NCI-H187 treated with DMSO at 0.1 percent for 48 hours (cell line): ENCODE measurements around the gene GSC2.
"Not testable (repeated sequence)": the region's sequence is repeated elsewhere in the genome, so short reads cannot be mapped to it uniquely, and the experiment has no call there.

Experiments used
- DNase-seq: peaks from one replicate; lab custom pipeline; 2025; lab: John Stamatoyannopoulos, UW

GSC2 gene

DNA sequence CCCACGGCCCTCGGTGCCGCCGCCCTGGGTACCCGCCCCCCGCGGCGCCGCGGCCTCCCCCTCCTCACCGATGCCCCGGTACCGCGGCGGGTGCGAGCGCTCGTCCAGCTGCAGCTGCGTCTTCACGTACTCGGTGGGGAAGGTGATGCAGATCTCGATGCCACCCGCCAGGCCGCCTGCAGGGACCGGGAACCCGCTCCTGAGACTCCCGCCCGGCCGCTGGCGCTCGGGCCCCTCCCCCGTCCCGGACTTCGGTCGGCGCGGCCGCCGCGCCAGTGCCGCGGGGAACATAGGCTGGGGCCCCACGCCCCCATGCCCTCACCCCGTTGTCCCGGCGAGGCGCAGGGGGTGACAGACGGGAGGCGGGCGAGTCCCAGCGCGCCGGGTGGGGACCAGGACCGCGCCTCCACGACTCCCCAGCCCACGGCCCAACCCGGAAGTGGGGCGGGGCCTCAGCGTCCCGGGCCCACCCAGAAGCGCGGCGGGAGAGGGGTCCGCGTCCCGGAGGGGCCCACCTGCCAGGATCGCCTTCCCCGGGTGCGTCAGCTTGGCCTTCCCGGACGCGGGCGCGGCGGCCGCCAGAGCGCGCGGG, 28.1 kb upstream of the GSC2 start:
- DNase-seq: no peak

DNA sequence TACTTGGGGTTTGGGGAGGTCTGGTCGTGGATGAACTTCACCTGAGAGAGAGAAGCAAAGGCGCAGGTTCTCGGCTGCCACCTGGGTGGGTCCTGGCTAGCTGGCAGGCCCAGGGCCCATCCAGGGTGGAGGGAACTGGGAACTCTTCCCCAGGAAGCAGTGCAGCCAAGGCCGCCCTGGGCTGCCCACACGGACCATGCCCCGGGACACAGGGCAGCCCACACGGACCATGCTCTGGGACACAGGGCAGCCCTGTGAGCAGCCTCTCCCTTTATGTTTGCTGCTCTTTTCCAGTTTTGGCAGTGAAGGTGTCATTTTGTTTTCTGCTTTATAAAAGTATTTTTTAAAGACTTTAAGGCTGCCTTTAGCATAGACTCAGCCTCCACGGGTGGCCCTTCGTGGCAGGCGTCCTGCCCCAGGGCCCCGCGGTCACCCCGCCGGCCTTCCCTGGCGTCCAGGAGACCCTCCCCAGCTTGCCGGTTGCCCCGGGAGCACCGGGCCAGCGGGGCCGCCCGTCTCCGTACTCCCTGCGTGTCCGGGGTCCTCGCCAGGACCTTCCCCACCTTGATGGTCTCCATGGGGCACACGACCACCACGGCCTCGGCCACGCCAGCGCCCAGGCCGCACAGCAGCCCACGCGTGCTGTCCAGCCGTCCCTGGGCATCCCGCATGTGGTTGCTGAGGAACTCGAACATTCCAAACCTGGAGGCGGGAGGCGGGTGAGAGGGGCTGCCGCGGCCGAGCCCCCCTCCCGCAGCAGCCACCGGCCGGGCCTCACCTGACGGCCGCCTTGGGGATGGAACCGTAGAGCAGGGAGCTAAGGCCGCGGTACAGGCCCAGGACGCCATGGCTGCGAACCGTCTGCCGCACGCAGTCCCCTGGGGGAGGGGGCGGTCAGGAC, 27.3 kb upstream of the GSC2 start:
- no peak for DNase-seq

DNA sequence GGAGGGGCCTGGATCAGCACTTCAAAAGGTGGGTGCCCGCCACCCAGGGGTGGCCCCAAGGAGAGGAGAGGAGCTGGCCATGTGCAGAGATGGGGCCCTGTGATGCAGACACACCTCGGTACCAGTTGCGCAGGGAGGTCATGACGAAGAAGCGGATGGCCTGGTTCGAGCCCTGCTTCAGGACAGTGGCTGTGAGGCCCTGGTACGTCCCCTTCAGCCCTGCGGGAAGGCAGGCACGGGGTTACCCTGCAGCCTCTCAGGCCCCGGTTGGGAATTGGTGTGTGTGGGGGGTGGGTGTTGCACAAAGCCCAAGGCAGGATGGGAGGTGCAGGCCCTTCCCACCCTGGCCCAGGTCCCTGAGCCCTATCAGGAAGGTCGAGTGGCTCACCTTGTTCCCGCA, 26.6 kb upstream of the GSC2 start:
- no peak for DNase-seq

DNA sequence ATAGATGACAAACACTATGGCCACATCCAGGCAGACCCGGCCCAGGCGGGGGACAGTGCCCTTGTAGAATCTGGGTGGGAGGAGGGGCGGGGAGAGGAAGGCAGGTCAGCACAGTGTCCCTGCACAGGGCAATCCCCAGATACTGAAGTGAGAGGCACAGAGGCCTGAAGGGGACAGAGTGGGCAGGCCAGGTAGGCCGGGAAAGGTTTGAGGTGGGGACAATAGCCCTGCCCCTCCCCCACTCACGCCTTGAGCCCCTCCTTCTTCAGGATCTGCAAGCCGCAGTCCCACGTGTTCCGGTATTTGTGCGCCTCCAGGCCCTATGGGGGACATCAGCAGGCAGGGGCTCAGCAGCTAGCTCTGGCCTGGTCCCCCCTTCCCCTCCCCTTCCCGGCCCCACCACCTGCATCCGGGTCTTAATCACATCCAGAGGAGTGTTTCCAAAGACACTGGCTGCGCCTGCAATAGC, 26.1 kb upstream of the GSC2 start:
- no peak for DNase-seq

DNA sequence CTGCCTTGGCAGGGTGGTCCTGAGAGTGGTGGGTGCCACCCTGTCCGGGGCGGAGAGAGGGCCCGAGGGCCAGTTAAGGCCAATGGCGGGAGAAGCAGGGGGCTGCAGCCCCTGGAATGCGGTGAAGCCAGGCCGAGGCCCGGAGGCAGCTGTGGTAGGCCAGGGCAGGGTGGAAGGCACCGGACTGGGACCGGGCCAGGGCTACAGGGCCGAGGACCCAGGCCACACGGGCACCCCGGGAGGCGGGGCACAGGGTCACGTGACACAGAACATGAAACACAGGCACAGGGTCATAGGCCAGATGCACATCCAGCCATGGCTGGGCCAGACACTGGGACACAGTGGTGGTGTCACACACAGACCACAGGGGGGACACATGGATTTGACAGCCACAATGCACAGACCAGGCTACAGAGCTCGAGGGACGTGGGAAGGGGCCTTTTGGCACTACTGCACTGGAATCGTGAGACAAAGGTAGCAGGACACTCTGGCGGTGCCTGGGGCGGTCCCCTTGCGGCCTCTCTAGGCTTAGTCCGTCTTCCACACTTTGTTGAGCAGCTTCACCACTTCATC, 25.6 kb upstream of the GSC2 start:
- DNase-seq: no peak

DNA sequence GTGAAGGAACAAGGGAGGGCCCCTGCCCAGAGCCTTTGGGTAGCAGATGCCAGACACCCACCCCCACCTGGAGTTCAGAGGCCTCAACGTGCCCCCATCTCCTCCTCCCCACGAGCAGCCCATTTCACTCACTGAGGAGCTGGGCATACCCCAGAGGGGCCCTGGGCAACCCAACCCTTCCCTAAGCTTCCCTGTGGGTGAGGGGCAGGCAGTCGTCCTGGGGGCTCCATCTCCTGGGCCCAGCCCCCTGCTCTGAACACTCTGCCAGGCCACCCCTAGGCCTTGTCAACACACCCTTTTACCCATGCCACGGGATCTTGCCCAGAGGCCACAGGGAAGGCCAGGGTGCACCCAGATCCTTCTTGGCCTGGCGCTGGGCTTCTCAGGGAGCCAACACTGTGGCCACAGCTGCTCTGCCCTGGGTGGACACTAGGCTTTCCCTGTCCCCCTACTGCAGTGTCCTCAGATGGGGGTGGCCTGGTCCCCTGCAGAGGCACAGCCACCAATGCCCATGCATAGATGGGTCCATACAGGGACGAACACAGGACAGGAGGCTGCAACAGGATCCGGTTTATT, 25.0 kb upstream of the GSC2 start:
- DNase-seq: no peak

DNA sequence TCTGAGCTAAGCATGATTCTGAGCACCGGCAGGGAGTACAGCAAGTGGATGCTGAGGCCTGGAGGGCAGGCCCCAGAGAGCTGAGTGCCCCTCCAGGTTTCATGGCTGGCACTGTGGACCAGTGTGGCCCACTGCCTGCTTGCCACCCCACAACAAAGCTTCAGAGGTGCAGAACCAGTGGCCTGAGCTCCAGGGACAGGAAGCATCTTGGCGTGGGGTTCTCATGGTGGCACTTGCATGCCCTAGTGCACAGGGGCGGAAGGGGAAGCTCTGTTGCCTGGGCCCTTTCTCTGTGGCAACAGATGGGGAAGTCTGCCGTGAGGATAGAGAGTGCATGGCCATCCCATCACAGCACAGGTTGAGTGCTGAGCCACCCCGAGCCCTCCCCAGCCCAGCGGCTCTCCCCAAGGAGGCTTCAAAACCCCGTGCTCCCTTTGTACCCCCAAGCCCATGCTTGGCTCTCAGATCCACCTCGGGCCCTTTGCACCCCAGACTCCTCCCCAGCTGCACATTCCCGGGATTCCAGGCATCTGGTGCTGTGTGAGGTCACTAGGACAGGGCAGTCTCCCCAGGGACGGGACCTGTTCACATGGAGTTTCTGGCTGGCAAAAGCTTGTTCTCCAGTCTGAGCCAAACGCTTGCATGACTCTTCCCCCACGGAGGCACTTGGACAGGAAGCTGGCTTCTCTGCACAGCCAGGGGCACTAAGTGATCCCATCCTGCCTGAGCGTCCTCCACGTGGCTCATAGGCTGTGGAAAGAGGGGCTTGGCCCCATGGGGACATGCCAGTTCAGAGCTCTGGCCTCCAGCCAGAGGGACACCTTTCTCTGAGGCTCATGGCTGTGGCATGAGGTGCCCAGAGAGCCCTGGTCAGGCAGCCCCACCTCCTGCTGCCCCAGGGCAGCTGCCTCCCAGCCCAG, 24.3 kb upstream of the GSC2 start:
- DNase-seq: no peak

DNA sequence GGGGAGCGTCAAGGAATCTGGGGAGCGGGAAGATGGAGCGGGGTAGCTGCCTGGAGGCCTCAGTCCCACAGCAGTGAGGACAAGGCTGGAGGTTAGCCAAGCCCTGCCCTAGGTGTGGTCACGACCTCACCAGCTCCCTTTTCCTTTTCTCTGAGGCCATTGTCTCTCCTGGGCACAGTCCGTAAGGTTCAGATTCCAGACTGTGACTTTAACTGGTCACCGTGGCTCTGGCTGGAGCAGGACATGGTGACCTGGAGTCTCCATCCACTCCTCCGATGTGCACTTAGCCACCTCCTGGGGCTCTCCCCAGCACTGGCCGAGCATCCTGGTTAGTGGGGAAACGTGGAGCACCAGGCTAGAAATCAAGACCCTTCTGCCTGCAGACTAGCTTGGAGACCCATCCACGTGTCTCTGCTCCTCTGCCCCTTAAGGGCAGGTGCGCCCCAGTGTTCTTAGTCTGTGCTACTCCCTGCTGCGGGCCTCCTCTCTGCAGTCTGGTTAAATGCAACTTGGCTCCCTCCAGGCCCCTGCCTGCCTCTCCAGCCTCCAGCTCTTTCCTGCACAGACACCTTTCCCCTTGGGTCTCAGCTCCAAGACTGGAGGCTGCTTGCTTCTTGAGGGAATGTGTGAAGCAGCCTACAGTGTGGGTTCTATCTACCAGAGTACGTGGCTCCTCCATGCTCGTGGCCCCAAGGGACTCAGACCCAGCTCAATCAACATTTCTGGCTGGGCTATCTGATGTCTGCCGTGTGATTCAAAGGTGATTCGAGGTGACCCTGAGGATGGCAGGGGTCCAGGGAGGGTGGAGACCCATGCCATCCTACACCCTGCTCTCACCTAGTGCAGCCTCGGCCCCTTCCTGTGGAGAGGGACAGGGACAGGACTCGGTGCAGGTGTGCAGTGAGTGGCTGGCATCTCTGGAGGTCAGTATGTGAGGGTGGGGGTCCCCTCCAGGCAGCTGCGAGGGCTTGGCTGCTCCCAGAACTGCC, 23.2 kb upstream of the GSC2 start:
- DNase-seq: no peak

DNA sequence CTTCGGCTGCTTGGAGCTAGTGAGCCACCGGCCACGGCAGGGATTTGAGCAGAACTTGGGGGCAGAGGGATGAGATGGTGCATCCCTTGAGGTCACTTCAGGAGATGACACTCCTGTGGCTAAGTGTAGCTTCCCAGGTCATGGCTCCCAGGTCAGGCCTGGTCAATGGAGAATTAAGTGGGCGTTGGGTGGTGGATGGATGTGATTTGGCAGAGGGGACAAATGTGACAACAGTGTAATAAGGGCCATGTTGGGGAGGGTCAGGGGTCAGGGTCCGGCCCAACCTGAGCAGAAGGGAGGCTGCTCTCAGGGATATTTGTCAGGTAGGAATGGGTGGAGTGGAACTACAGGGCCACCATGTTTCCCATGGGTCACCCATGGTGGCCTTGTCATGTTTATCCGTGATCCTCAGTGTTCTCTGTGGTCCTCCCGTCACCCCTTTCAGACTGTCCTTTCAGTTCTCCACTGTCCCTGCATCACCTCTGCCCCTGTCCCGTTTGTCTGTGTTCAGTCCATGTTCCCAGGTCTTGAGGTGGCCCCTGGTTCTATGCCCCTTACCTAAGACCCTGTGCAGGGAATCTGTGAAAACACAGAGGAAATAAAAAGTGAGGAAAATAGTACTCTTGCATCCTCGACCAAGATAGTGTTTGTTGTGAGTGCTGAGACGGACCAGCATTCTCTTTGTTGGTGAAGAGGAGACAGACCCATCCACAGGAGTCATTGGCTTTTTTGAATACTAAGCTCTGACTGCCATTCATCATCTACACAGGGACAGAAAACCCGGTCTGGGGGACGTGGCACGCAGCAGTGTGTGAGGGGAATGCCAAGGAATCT, 22.3 kb upstream of the GSC2 start:
- DNase-seq: no peak

DNA sequence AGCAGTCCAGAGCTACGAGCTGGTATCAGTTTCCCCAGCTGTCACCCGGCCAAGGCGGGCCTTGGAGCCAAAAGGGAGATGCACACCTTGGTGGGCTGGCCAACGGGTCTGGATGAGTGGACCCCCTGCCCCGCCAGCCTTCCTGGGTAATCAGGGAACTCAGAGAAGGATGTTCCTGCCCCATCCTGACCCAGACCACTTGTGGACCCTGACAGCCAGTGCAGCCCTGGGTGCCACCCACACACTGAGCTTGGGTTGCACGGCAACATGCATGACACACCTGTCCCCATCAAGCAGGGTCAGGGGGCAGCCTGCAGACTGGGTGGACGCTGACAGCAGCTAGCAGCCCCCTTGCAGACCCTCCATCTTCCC, 19.8 kb upstream of the GSC2 start:
- DNase-seq: no peak

DNA sequence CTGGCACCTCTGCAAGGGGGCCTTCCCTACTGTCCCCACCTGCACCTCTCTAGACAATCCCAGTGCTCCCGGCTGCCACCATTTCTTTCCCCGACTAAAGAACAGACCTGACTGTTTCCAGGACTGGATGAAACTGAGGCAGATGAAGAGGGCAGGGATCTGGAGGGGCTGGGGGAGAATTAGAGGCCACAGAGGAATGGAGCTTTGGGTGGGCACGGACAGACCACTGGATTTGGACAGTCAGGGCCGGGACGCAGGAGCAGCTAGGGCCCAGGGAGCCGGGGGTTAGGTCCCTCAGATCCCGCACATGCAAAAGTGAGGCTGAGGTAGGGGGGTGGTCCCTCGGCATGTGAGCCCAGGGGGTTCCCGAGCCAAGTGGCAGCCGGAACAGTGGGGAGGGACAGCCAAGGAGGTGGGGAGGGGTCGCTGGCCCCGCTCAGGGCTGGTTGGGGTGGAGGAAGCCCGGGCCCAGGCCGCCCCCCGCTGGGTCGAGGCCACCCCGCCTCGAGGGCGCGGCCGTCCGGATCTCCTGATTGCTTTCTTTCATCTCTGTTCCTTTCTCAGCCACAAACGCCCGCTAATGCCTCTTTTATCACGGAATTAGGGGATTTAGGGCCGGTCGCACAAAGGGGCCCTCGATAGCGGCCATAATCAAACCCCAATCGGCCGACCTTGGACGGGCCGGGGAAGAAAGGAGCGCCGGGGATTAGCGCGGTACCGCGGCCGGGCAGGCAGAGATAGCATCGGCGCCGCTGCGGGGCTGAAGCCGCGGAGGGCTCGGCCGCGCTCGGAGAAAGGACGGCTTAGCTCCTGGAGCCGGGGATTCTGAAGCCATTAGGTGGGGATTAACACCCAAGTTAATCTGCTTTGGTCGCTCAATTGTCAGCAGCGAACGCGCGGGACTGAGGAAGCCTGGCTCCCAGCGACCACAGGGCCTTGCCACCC, 19.2 kb upstream of the GSC2 start:
- no peak for DNase-seq

DNA sequence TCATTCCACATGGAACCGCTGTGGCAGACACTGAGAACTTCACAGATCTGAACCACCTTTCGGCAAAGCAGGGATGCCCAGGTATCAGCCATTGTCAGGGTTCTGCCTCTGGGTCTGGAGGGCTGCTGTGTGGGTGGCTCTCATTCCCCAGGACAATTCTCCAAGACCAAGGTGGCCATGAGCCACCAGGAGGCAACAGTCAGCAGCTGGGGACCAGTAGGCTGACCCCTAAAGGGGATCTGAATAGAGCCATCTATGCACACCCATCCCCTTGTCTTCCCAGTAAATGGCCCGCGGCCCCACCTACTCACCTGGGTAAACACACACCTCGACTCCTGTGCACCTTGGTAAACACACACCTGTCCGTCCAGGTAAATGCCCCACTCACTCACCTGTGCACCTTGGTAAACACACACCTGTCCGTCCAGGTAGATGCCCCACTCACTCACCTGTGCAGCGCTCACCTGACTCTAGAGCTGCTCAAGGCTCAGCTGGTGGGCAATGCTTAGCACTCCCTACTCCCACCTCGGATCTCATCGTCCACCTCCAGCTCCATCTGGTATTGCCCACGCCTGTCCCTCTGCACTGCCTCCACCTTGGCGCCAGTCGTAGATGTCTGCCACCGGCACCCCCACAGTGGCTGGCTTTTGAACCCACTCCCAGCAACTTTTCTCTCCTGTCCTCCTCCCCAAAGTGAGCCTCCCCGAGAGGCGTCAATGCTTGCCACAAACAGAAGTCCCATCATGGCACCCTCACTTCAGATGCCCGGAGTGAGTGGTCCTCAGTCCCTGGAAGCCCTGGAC, 18.2 kb upstream of the GSC2 start:
- no peak for DNase-seq

DNA sequence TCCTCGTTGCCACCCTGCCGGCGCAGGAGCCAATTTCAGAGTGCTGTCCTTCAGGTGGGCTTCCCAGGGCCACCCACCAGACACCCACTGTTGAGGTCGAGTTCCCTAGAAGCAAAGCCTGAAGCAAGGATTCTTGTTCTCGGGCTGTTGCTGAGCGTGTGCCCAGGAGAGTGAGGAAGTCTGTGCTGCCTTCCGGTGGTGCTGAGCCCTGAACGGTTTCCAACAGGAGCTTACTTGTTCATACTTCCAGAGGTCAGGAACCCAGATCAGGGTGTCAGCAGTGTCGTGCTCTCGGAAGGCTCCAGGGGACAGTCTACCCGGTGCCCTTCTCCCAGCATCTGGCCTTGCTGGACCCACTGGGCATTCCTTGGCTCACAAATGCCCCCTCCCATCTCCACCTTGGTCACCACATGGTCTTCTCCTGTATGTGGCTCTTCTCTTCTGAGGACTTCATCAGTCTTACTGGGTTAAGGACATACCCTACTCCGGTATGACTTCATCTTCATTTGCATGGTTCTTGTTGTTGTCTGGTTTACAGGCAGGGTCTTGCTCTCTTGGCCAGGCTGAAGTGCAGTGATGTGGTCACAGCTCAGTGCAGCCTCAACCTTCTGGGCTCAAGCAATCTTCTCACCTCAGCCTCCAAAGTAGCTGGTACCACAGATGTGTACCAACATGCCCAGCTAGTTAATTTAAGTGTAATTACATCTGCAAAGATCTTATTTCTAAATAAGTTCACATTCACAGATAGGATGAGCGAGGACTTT, 17.2 kb upstream of the GSC2 start:
- DNase-seq: no peak

DNA sequence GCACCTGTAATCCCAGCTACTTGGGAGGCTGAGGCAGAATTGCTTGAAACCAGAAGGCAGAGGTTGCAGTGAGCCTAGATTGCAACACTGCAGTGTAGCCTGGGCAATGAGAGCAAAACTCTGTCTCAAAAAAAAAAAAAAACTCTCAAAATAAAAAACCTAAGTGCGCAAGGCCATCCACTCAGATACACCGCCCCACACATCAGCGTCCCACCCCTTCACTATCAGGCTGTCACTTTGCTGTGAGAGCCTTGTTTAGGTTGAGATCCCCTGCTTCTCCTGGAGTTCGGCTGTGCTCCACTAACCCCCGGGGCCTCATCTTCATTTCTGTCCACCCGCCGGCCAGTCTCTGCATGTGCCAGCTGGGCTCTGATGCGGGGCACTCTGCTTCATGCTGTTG, 16.3 kb upstream of the GSC2 start:
- DNase-seq: no peak

DNA sequence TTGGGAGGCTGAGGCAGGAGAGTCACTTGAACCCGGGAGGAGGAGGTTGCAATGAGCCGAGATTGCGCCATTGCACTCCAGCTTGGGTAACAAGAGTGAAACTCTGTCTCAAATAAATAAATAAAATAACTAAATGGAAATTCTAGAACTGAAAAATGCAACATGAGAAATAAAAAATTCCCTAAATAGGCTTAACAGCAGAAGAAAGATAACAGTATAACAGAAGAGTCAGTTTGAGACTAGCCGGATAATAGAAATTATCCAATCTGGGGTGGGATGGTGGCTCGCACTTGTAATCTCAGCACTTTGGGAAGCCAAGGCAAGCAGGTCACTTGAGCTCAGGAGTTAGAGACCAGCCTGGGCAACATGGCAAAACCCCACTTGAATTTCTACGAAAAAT, 14.3 kb upstream of the GSC2 start:
- no peak for DNase-seq

DNA sequence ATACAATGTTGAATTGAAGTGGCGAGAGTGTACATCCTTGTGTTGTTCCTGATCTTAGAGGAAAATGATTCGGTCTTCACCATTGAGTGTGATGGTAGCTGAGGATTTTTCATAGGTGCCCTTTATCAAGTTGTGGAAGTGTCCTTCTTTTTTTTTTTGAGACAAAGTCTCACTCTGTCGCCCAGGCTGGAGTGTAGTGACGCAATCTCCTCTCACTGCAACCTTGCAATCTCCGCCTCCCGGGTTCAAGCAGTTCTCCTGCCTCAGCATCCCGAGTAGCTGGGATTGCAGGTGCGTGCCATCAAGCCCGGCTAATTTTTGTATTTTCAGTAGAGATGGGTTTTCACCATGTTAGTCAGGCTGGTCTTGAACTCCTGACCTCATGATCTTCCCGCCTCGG, 8.6 kb upstream of the GSC2 start:
- DNase-seq: not testable (repeated sequence)

DNA sequence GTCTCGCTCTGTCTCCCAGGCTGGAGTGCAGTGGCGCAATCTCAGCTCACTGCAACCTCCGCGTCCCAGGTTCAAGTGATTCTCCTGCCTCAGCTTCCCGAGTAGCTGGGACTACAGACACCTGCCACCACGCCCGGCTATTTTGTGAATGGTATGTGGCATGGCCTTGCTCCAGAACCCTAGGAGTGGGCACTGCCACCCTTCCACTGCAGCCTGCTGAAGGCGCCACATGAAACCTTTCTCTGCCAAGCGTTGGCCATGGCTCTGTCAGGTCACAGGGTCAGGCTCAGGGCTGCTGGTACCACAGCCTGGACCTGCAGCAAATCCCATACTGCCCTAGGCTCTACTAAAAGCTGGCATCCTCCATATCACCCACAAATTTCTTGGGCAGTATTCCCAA, 6.0 kb upstream of the GSC2 start:
- not testable (repeated sequence) for DNase-seq
